HUES64 (cell line): Measurements from ENCODE around the gene CDKN3.
"Not testable (repeated sequence)": the region's sequence is repeated elsewhere in the genome, so short reads cannot be mapped to it uniquely, and the experiment has no call there.

Experiments used
- H3K27ac ChIP-seq: 2 replicates; pipeline ENCODE4 v1.7.0; 2013; ENCODE audit warnings: low read depth, low read length, inconsistent platforms
- H3K27me3 ChIP-seq: 2 replicates; pipeline ENCODE4 v1.6.1; 2013; ENCODE audit warnings: mild to moderate bottlenecking, low read length; ENCODE audit not compliant: insufficient read depth
- H3K36me3 ChIP-seq: 2 replicates; pipeline ENCODE4 v1.6.1; 2013; ENCODE audit warnings: mild to moderate bottlenecking, low read length; ENCODE audit not compliant: insufficient read depth
- H3K4me1 ChIP-seq: 2 replicates; pipeline ENCODE4 v1.6.1; 2013; ENCODE audit warnings: mild to moderate bottlenecking, low read length, moderate library complexity; ENCODE audit not compliant: insufficient read depth
- H3K4me3 ChIP-seq: 2 replicates; pipeline ENCODE4 v1.5.1; 2013; ENCODE audit warnings: mild to moderate bottlenecking, low read length, moderate library complexity
- H3K9ac ChIP-seq: 2 replicates; pipeline ENCODE4 v1.6.1; 2013; ENCODE audit warnings: mild to moderate bottlenecking, low read depth, low read length
- H3K9me3 ChIP-seq: 2 replicates; pipeline ENCODE4 v1.6.1; 2013; ENCODE audit warnings: low read depth, low read length; ENCODE audit not compliant: insufficient read depth
- WGBS: fragments of 150-250, 120-280 bp; methylation state at CpG from one replicate; pipeline ENCODE4 v1.1.7; 2013; ENCODE audit warnings: missing lambda C conversion rate; 5-methylcytosine and 5-hydroxymethylcytosine counted together

Gene CDKN3

GRCh38 chr14:54395284-54395683, 1.5 kb upstream of the CDKN3 start:
- H3K9ac ChIP-seq, result no peak overlapping the region
- H3K4me1 ChIP-seq, result 0 out of 2 replicates have a peak, but pooled peaks cover 2% of the 10 kb centered on the region
- H3K27me3 ChIP-seq, result peaks cover 6% of the 10 kb centered on the region; the same call in 1 of the 2 replicates
- peaks cover 8% of the 10 kb centered on the region for H3K36me3 ChIP-seq
- WGBS, result 68% methylated on average over 4 of the region's 4 CpGs
- H3K9me3 ChIP-seq, result no peaks in the 10 kb centered on the region
- no peak overlapping the region for H3K27ac ChIP-seq
- no peak overlapping the region for H3K4me3 ChIP-seq

DNA sequence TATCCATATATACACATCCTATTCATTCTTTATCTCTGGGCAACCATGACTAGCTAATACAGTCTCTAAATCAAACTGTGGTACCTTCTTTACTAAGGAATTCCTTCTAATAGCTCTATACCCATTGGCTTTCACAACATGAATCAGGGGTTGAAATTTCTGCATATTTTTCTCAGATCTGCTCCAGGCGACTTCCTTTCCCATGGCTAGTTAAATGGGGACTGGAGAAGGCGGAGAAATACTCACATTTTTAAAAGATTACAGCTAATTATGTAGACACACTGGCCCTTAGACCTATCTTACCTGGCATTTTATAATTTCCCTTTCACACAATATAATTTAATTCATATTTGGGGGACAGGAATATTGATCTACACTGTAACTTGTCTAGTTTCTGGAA, 1.1 kb upstream of the CDKN3 start:
- Histone ChIP-seq H3K27ac (no peak overlapping the region), H3K9ac (no peak overlapping the region), H3K9me3 (no peaks in the 10 kb centered on the region), H3K4me1 (0 out of 2 replicates have a peak, but pooled peaks cover 2% of the 10 kb centered on the region), H3K27me3 (peaks cover 6% of the 10 kb centered on the region; the same call in 1 of the 2 replicates), H3K36me3 (peaks cover 13% of the 10 kb centered on the region), H3K4me3 (no peak overlapping the region)
- WGBS, result 91% methylated on average over 2 of the region's 2 CpGs

GRCh38 chr14:54396183-54396492, 669 bp upstream of the CDKN3 start:
- Histone ChIP-seq H3K4me3 (peak overlapping the region; percentile 89), H3K9ac (peak overlapping the region; percentile 58), H3K4me1 (0 out of 2 replicates have a peak, but pooled peaks cover 2% of the 10 kb centered on the region), H3K27me3 (peaks cover 6% of the 10 kb centered on the region; the same call in 1 of the 2 replicates), H3K36me3 (peaks cover 14% of the 10 kb centered on the region), H3K9me3 (no peaks in the 10 kb centered on the region), H3K27ac (no peak overlapping the region)
- 67% methylated on average over 8 of the region's 9 CpGs for WGBS

DNA sequence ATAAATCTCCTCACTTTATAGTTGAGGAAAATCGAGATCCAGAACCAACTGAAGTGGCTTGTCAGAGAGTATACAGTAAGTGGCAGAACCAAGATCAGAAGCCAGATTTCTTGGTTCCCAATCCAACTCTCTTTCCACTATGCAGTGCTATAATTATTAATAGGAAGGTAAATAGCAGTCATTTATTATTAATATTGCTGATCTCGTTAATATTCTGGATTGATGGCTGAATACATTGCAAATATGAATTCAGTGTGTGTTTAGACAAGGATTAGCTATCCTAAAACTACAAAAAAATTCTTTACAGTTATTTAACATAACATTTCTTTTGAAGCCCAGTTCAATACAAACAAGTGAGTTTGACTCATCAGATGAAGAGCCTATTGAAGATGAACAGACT, 2.8 kb downstream of the CDKN3 start:
- Histone ChIP-seq H3K4me1 (0 out of 2 replicates have a peak, but pooled peaks cover 2% of the 10 kb centered on the region), H3K27me3 (peaks cover 6% of the 10 kb centered on the region; the same call in 1 of the 2 replicates), H3K9me3 (no peaks in the 10 kb centered on the region), H3K9ac (no peak overlapping the region), H3K27ac (no peak overlapping the region), H3K4me3 (no peak overlapping the region), H3K36me3 (peaks cover 24% of the 10 kb centered on the region)
- WGBS, result 100% methylated on average over 1 of the region's 2 CpGs

- H3K4me3 ChIP-seq, H3K27ac ChIP-seq, H3K9ac ChIP-seq, H3K4me1 ChIP-seq, H3K27me3 ChIP-seq, H3K9me3 ChIP-seq: not testable (repeated sequence)
- WGBS, result 94% methylated on average over 6 of the region's 6 CpGs
- peaks cover 38% of the 10 kb centered on the region for H3K36me3 ChIP-seq
These were observed 6.7 kb downstream of the CDKN3 start for GRCh38 chr14:54403401-54404005.

- Histone ChIP-seq H3K36me3 (peaks cover 71% of the 10 kb centered on the region), H3K27ac (no peak overlapping the region), H3K4me3 (no peak overlapping the region), H3K4me1 (no peaks in the 10 kb centered on the region), H3K27me3 (no peaks in the 10 kb centered on the region), H3K9me3 (no peaks in the 10 kb centered on the region), H3K9ac (no peak overlapping the region)
- 100% methylated on average over 1 of the region's 1 CpG for WGBS
These were observed 13.4 kb downstream of the CDKN3 start for GRCh38 chr14:54410215-54410614.

GRCh38 chr14:54411371-54411770, 14.6 kb downstream of the CDKN3 start:
- Histone ChIP-seq H3K9me3 (no peaks in the 10 kb centered on the region), H3K4me3 (no peak overlapping the region), H3K36me3 (peaks cover 76% of the 10 kb centered on the region), H3K9ac (no peak overlapping the region), H3K27ac (no peak overlapping the region), H3K27me3 (no peaks in the 10 kb centered on the region), H3K4me1 (no peaks in the 10 kb centered on the region)
- WGBS, result 81% methylated on average over 2 of the region's 3 CpGs

DNA sequence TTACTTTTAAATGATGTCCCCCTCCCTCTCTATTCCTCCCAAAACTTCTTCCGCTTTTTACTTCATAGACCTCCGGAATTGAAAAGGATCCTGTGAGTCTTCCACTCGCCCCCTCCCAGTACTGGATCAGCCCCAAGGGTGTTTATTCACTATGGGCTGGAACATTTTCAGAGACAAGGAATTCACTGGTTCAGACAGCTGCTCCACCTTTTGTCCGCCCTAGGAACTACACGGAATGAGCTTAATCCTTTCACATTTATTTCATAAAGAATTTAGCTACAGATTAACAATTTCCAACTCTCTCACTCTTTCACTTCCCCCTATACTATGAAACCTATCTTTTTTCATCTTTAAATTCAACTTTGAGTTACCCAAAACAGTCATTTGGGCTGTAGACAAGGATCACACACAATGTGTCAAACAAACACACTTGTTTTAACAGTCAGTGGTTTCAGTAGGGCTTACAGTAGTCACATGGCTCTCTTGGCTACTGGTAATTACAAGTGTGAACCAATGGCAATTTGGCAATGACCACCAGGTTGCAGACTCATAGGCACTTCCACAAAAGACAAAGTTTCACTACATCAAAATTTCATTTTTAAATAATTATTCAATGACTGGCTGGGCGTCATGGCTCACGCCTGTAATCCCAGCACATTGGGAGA, 23.8 kb downstream of the CDKN3 start:
- 59% methylated on average over 7 of the region's 7 CpGs for WGBS
- no peaks in the 10 kb centered on the region for H3K9me3 ChIP-seq
- no peaks in the 10 kb centered on the region for H3K27me3 ChIP-seq
- no peak overlapping the region for H3K4me3 ChIP-seq
- peaks cover 40% of the 10 kb centered on the region for H3K36me3 ChIP-seq
- H3K9ac ChIP-seq, result no peak overlapping the region
- peak overlapping the region; percentile 46; the same call in 1 of the 2 replicates for H3K27ac ChIP-seq
- H3K4me1 ChIP-seq, result 0 out of 2 replicates have a peak, but pooled peaks cover 3% of the 10 kb centered on the region

GRCh38 chr14:54423991-54424390, 27.2 kb downstream of the CDKN3 start:
- H3K27me3 ChIP-seq, result no peaks in the 10 kb centered on the region
- H3K4me1 ChIP-seq, result 0 out of 2 replicates have a peak, but pooled peaks cover 3% of the 10 kb centered on the region
- no peak overlapping the region for H3K9ac ChIP-seq
- no peaks in the 10 kb centered on the region for H3K9me3 ChIP-seq
- H3K36me3 ChIP-seq, result peaks cover 61% of the 10 kb centered on the region
- H3K27ac ChIP-seq, result no peak overlapping the region
- H3K4me3 ChIP-seq, result no peak overlapping the region

DNA sequence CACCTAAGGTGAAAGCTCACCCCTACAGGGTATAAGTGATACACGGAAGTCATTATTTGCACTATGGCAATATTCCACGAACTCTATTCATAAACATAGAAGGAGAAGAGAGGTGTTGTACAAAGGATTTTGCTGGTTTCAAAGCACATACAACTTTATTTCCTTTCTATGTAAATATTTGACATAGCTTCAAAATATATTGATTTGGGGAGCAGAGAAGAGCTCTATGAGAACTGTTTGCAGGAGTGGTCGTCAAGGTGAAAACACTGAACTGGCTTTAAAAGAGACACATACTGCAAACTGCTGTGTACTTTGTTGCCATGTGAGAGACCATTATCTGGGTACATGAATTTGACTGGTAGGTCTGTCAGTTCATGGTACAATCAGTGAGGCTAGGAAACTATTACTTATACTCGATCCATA, 27.7 kb downstream of the CDKN3 start:
- H3K4me3 ChIP-seq, result no peak overlapping the region
- H3K27ac ChIP-seq, result no peak overlapping the region
- no peaks in the 10 kb centered on the region for H3K27me3 ChIP-seq
- H3K9ac ChIP-seq, result no peak overlapping the region
- no peaks in the 10 kb centered on the region for H3K9me3 ChIP-seq
- WGBS, result 92% methylated on average over 3 of the region's 4 CpGs
- 0 out of 2 replicates have a peak, but pooled peaks cover 3% of the 10 kb centered on the region for H3K4me1 ChIP-seq
- peaks cover 62% of the 10 kb centered on the region for H3K36me3 ChIP-seq

DNA sequence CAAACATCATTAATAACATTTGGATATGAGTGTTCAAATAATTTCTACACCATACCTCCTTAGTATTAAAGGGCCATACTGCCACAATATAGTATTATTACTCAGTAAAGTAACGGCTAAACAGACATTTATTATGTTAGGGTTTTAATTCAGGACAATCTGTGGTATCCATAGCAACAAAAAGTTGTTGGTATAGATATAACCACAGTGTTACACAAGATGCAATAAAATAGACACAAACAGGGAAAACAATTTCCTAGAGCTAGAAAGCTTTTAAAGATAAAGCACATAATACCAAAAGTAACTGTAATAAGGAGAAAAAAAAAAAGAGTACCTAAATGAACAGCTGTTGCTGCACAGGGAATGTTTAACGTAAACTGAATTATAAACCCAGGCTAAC, 28.3 kb downstream of the CDKN3 start:
- no peaks in the 10 kb centered on the region for H3K9me3 ChIP-seq
- no peak overlapping the region for H3K27ac ChIP-seq
- 0 out of 2 replicates have a peak, but pooled peaks cover 3% of the 10 kb centered on the region for H3K4me1 ChIP-seq
- H3K36me3 ChIP-seq, result peaks cover 64% of the 10 kb centered on the region
- no peak overlapping the region for H3K9ac ChIP-seq
- H3K27me3 ChIP-seq, result no peaks in the 10 kb centered on the region
- H3K4me3 ChIP-seq, result no peak overlapping the region
- WGBS, result 100% methylated on average over 1 of the region's 2 CpGs
